HEK293 (cell line): ENCODE results near the gene PHKA2.

ENCODE experiments used
- CTCF ChIA-PET: fragments of 350-600 bp; formaldehyde crosslinking; extraction: SDS; loops from one replicate; lab custom pipeline; 2021; ENCODE audit warnings: antibody characterized with exemption; lab: Yijun Ruan, JAX
- POLR2A ChIA-PET: fragments of 300-600 bp; formaldehyde crosslinking; extraction: SDS; loops from one replicate; lab custom pipeline; 2020; ENCODE audit warnings: antibody characterized with exemption, inconsistent platforms; lab: Yijun Ruan, JAX
- H3K27ac ChIP-seq: fragments of 200-500 bp; sonication (Bioruptor generic); 2 replicates; pipeline ENCODE4 v1.5.1; 2014; ENCODE audit warnings: low read depth, low read length, control low read depth, inconsistent platforms; ENCODE audit errors: extremely low read depth
- H3K36me3 ChIP-seq, 2 experiments: fragments of 200-500 bp in 1 of 2; sonication (Bioruptor generic) in 1 of 2; 1 replicate in 1 of 2; 2 replicates in 1 of 2; pipeline ENCODE4 v1.5.1; 2014 to 2017; ENCODE audit warnings: inconsistent platforms in 2 of 2, low read length in 2 of 2; ENCODE audit not compliant: control insufficient read depth in 2 of 2, insufficient read depth in 1 of 2
- H3K4me1 ChIP-seq: fragments of 200-500 bp; sonication (Bioruptor generic); 2 replicates; pipeline ENCODE4 v1.5.1; 2014; ENCODE audit warnings: mild to moderate bottlenecking, low read length, inconsistent platforms; ENCODE audit not compliant: control insufficient read depth, insufficient read depth
- H3K4me3 ChIP-seq: 2 replicates; pipeline ENCODE4 v1.5.1; 2011; ENCODE audit warnings: low read depth, mild to moderate bottlenecking, control low read depth, low read length, moderate library complexity
- H3K9me3 ChIP-seq: fragments of 200-500 bp; sonication (Bioruptor generic); 2 replicates; pipeline ENCODE4 v1.5.1; 2014; ENCODE audit warnings: low read depth, low read length, inconsistent platforms; ENCODE audit not compliant: control insufficient read depth, insufficient read depth
- BCL11A ChIP-seq: fragments of 450-650 bp; formaldehyde crosslinking; IDR thresholded peaks from 2 replicates; pipeline ENCODE4 v1.5.1; 2016; ENCODE audit warnings: low read depth, missing biosample characterization, missing genetic modification characterization
- HOXD13 ChIP-seq: sonication (generic); formaldehyde crosslinking; IDR thresholded peaks from 2 replicates; pipeline ENCODE4 v1.8.0; 2022; ENCODE audit warnings: missing genetic modification reagents, borderline replicate concordance
- SETDB1 ChIP-seq: IDR thresholded peaks from one replicate; pipeline ENCODE4 v1.6.1; 2017; ENCODE audit warnings: mild to moderate bottlenecking, low read length, moderate library complexity, mixed read lengths; ENCODE audit not compliant: insufficient read length
- YY2 ChIP-seq: fragments of 450-650 bp; formaldehyde crosslinking; IDR thresholded peaks from 2 replicates; pipeline ENCODE4 v1.5.1; 2016; ENCODE audit warnings: missing biosample characterization, missing genetic modification characterization
- ZBTB17 ChIP-seq: fragments of 450-650 bp; formaldehyde crosslinking; IDR thresholded peaks from 2 replicates; pipeline ENCODE4 v1.5.1; 2016; ENCODE audit warnings: missing biosample characterization, missing genetic modification characterization
- ZBTB44 ChIP-seq: fragments of 450-650 bp; IDR thresholded peaks from 2 replicates; pipeline ENCODE4 v1.5.1; 2018; ENCODE audit warnings: missing biosample characterization, mild to moderate bottlenecking, missing genetic modification characterization
- ZBTB49 ChIP-seq: fragments of 450-650 bp; formaldehyde crosslinking; IDR thresholded peaks from 2 replicates; pipeline ENCODE4 v1.5.1; 2016; ENCODE audit warnings: missing biosample characterization, missing genetic modification characterization, low read depth
- ZBTB8A ChIP-seq: fragments of 450-650 bp; formaldehyde crosslinking; IDR thresholded peaks from 2 replicates; pipeline ENCODE4 v1.5.1; 2016; ENCODE audit warnings: missing biosample characterization, missing genetic modification characterization
- ZNF23 ChIP-seq: fragments of 450-650 bp; formaldehyde crosslinking; IDR thresholded peaks from 2 replicates; pipeline ENCODE4 v1.5.1; 2016; ENCODE audit warnings: missing biosample characterization, missing genetic modification characterization, borderline replicate concordance
- ZNF239 ChIP-seq: fragments of 450-650 bp; formaldehyde crosslinking; IDR thresholded peaks from 2 replicates; pipeline ENCODE4 v1.5.1; 2016; ENCODE audit warnings: missing biosample characterization, missing genetic modification characterization
- ZNF274 ChIP-seq, 2 experiments: fragments of 200-500 bp in 1 of 2; fragments of 450-650 bp in 1 of 2; sonication (Bioruptor generic) in 1 of 2; formaldehyde crosslinking in 1 of 2; IDR thresholded peaks; 2 replicates each; pipeline versions ENCODE4 v1.5.1 to v1.6.1; 2014 to 2016; ENCODE audit warnings: borderline replicate concordance in 1 of 2, inconsistent platforms in 1 of 2, low read length in 1 of 2, missing biosample characterization in 1 of 2, missing genetic modification characterization in 1 of 2
- ZNF423 ChIP-seq: fragments of 450-650 bp; formaldehyde crosslinking; IDR thresholded peaks from 2 replicates; pipeline ENCODE4 v1.5.1; 2016; ENCODE audit warnings: missing biosample characterization, missing genetic modification characterization
- ZNF48 ChIP-seq: fragments of 450-650 bp; formaldehyde crosslinking; IDR thresholded peaks from 2 replicates; pipeline ENCODE4 v1.5.1; 2016; ENCODE audit warnings: missing biosample characterization, missing genetic modification characterization
- ZNF571 ChIP-seq: fragments of 450-650 bp; formaldehyde crosslinking; IDR thresholded peaks from 2 replicates; pipeline ENCODE4 v1.5.0; 2017; ENCODE audit warnings: missing biosample characterization, missing genetic modification characterization
- ZNF629 ChIP-seq: fragments of 450-650 bp; formaldehyde crosslinking; IDR thresholded peaks from 2 replicates; pipeline ENCODE4 v1.5.1; 2017; ENCODE audit warnings: missing biosample characterization, missing genetic modification characterization
- ZNF660 ChIP-seq: fragments of 450-650 bp; IDR thresholded peaks from 2 replicates; pipeline ENCODE4 v1.5.1; 2018; ENCODE audit warnings: missing biosample characterization, mild to moderate bottlenecking, missing genetic modification characterization
- ZNF791 ChIP-seq: fragments of 450-650 bp; formaldehyde crosslinking; IDR thresholded peaks from 2 replicates; pipeline ENCODE4 v1.5.1; 2016; ENCODE audit warnings: missing biosample characterization, missing genetic modification characterization
- TF ChIP-seq, protein P1 (sequence below): fragments of 450-650 bp; formaldehyde crosslinking; IDR thresholded peaks from 2 replicates; pipeline ENCODE4 v1.5.1; 2017; ENCODE audit warnings: missing biosample characterization, missing genetic modification characterization
- TF ChIP-seq, protein P2 (sequence below): fragments of 450-650 bp; formaldehyde crosslinking; IDR thresholded peaks from 2 replicates; pipeline ENCODE4 v1.5.1; 2016; ENCODE audit warnings: missing biosample characterization, missing genetic modification characterization
- TF ChIP-seq, protein P3 (sequence below): fragments of 450-650 bp; formaldehyde crosslinking; optimal IDR thresholded peaks from 2 replicates; pipeline ENCODE3; 2016; ENCODE audit warnings: missing biosample characterization, mild to moderate bottlenecking, missing genetic modification characterization

The PHKA2 gene

DNA sequence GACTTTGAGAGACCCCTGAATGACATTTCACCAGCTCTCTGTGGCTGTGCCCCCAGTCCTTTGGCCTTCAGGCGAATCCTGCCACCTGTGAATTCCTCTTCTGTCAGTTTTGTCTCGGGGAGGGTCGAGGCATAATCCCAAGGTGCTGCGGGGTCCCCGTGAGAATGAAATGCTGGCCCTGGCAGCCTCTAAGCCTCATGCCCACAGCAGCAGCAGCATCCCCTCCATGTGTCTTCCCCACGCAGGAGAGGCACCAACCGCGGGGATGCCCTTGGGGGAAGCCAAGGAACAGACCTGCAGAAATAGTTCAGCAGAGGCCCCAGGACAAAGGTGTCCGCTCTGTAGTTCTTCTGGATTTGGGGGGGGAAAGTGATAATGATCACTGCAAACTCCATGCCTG is 104.8 kb downstream of the PHKA2 start:
- no peak overlapping the region for H3K4me3 ChIP-seq
- no peaks in the 10 kb centered on the region for H3K36me3 ChIP-seq
- TF ChIP-seq SETDB1, result no peak
- TF ChIP-seq ZNF791 (tag by site-specific recombination), result no peak
- no peak for TF ChIP-seq BCL11A
- TF ChIP-seq, protein P1, sequence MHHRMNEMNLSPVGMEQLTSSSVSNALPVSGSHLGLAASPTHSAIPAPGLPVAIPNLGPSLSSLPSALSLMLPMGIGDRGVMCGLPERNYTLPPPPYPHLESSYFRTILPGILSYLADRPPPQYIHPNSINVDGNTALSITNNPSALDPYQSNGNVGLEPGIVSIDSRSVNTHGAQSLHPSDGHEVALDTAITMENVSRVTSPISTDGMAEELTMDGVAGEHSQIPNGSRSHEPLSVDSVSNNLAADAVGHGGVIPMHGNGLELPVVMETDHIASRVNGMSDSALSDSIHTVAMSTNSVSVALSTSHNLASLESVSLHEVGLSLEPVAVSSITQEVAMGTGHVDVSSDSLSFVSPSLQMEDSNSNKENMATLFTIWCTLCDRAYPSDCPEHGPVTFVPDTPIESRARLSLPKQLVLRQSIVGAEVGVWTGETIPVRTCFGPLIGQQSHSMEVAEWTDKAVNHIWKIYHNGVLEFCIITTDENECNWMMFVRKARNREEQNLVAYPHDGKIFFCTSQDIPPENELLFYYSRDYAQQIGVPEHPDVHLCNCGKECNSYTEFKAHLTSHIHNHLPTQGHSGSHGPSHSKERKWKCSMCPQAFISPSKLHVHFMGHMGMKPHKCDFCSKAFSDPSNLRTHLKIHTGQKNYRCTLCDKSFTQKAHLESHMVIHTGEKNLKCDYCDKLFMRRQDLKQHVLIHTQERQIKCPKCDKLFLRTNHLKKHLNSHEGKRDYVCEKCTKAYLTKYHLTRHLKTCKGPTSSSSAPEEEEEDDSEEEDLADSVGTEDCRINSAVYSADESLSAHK (tag by site-specific recombination), result no peak
- no peak for TF ChIP-seq YY2 (tag by site-specific recombination)
- no peak for TF ChIP-seq ZNF423 (tag by site-specific recombination)
- TF ChIP-seq ZNF660 (tag by site-specific recombination), result no peak
- TF ChIP-seq HOXD13, result no peak
- TF ChIP-seq ZNF239 (tag by site-specific recombination), result no peak
- TF ChIP-seq ZNF629 (tag by site-specific recombination), result no peak
- no peak for TF ChIP-seq ZBTB49
- TF ChIP-seq, protein P2, sequence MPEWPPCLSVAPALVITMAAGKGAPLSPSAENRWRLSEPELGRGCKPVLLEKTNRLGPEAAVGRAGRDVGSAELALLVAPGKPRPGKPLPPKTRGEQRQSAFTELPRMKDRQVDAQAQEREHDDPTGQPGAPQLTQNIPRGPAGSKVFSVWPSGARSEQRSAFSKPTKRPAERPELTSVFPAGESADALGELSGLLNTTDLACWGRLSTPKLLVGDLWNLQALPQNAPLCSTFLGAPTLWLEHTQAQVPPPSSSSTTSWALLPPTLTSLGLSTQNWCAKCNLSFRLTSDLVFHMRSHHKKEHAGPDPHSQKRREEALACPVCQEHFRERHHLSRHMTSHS (tag by site-specific recombination), result no peak
- no peak for TF ChIP-seq ZBTB17 (tag by site-specific recombination)
- no peak for TF ChIP-seq ZNF571 (tag by site-specific recombination)
- no peak for TF ChIP-seq ZNF23 (tag by site-specific recombination)
- TF ChIP-seq ZNF48 (tag by site-specific recombination), result no peak
- TF ChIP-seq, protein P3, sequence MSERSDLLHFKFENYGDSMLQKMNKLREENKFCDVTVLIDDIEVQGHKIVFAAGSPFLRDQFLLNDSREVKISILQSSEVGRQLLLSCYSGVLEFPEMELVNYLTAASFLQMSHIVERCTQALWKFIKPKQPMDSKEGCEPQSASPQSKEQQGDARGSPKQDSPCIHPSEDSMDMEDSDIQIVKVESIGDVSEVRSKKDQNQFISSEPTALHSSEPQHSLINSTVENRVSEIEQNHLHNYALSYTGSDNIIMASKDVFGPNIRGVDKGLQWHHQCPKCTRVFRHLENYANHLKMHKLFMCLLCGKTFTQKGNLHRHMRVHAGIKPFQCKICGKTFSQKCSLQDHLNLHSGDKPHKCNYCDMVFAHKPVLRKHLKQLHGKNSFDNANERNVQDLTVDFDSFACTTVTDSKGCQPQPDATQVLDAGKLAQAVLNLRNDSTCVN (tag by site-specific recombination), result no peak
- TF ChIP-seq ZBTB8A (tag by site-specific recombination), result no peak
- no peak for TF ChIP-seq ZNF274 (IDR thresholded peaks at IDR 0.05; ENCODE audit: low read length)
- TF ChIP-seq ZNF274 (tag by site-specific recombination; IDR thresholded peaks at IDR 0.05; ENCODE audit: borderline replicate concordance), result no peak
- no peak for TF ChIP-seq ZBTB44 (tag by site-specific recombination)
- POLR2A ChIA-PET, result interaction anchor here (0.6 kb wide), 1 partner anchor 455 kb away, joined by 6 read pairs; no protein-coding TSS in a partner anchor
- H3K27ac ChIP-seq, result no peak overlapping the region
- CTCF ChIA-PET, result no interaction called here
- H3K4me1 ChIP-seq, result no peaks in the 10 kb centered on the region; the same call in 1 of the 2 replicates
- H3K9me3 ChIP-seq, result no peaks in the 10 kb centered on the region
